GM19351 (cell line): ENCODE measurements around the gene ACVR1B.

Experiments used
- ATAC-seq: cut with Tn5 transposase; IDR thresholded peaks from one replicate; pipeline ENCODE4 v1.9.1; 2021; ENCODE audit warnings: mild to moderate bottlenecking, moderate library complexity; ENCODE audit not compliant: unreplicated experiment

Gene ACVR1B

DNA sequence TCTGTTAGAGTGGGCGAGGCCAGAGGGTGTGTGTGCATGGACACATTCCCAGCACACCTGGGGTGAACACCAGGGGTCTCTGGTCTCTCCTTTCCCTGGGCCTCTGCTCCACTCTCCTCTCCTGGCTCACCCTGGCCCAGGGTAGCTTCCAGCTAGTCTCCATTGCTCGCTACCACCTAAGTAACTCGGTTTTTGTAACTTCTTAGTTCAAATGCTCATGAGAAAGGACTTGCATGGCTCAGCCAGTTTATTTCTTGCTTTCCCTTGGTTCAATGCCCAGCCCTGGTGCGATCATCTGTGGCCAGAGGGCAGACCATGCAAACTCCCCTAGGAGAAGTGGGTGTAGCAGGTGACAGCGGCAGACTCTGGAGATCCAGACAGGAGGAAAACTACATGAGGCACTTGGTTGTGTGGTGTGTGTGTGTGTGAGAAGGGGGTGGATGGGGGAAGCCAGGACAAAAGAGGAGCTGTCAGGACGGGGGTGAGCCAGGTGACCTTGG, 8.9 kb upstream of the ACVR1B start:
- ATAC-seq: no peak

DNA sequence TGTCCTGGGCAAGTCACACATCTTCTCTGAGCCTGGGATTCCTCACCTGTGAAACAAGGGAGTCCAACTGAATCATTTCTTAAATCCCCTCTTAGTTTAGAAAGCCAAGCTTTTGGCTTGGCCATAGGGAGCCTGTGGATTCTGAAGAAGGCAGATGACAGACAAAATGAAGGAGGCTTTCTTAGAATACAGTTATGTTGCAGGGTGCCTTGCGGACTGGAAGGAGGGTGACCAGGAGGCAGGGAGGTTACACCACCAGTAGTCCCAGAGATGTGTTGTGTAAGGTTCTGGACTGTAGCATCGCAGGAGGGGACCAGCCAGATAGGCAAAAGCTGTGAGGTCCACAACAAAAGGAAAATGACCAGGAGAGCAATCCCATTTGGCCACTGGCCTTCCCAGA, 8.2 kb upstream of the ACVR1B start:
- ATAC-seq: no peak

DNA sequence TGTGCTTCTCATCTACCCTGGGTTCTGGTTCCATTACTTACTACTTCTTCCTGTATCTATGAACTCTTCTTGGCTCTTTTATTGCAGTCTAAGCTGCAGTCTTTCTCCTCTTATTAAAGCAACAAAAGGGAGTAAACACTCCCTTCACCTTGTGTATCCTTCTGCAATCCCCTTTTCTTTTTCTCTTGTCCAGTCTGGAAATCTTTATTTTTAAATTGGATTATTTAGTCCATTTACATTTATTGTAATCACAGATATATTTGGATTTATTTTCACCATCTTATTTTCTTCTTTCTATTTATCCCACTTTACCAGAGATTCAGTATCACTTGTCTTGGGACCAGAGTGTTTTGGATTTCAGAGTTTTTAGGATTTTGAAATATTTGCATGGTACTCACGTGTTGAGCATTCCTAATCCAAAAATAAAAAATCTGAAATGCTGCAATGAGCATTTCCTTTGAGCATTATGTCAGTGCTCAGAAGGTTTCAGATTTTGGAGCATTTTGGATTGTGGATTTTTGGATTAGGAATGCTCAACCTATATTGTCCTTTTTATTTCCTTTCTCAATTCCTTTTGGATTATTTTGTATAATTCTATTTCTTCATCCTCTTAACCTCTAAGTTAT, 6.8 kb upstream of the ACVR1B start:
- ATAC-seq: no peak

DNA sequence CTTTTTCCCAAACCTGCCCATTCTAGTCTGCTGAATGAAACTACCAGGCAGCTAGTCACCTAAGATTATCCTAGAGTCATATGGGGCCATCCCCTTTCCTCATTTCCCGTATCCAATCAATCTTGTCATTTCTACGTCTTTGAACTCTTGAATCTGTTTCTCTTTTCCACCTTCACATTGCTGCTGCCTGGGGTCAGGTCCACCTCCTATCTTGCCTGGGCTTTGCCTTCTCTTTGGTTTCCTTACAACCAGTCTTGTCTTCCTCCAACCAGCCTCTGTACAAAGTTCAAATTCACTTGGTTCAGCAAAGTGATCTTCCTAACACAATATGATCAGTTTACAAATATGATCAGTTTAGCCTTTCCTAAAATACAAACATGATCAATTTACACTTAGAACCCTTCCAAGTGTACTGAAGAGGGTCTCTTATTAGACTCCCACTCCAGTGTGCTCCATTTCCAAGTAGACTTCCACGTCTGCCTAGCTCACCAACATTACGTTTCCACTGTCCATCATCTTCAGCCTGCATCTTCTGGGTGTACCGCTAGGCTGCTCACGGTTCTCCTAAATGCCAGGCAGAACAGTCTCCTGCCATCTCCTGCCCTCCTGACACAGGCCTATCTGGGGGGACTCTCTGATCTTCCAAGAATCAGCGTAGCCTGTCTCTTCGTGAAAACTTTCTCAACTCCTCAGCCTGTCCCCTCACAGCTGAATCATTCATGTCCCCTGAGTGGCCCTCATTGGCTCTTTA, 4.1 kb upstream of the ACVR1B start:
- no peak for ATAC-seq

DNA sequence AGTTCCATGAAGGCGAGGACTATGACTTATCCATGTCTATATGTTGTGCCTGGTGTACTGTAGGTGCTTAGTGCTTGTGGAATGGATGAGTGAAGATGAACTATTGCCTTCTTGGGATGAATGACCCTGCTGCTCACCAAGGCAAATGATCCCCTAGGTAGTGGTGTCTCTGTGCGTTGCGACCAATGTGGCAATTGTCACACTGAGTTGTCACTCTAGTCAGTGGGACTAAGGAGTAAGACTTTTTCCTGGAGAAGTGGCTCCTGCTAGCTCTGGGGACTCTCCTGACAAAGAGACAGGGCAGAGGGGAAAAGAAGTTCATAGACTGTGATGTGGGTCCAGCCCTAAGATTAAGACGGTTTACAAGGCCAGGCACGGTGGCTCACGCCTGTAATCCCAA, 3.4 kb upstream of the ACVR1B start:
- ATAC-seq: no peak

DNA sequence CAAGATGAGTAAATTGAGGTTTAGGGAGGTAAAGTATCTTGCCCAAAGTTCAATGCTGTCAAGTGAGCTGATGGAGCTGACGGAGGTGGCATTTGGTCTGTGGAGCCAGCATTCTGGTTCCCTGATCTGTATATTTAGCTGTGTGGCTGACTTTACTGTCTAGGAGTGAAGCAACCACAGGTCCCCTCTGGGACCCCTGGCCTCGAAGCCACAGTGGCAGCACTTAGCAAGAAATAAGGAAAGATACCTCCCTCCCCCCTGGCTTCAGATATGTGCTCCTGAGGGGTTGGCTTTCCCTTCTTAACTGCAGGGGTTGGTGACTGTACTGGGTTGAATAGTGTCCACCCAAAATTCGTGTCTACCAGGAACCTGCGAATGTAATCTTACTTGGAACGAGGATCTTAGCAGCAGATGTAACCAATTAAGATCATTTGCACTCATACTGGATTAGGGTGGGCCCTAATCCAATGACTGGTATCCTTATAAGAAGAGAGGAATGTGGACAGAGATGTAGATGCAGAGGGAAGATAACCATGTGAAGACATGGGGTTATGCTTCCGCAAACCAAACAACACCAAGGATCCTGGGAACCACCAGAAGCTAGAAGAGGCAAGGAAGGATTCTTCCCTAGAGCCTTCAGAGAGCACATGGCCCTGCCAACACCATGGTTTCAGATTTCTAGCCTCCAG, 2.0 kb upstream of the ACVR1B start:
- ATAC-seq: no peak

DNA sequence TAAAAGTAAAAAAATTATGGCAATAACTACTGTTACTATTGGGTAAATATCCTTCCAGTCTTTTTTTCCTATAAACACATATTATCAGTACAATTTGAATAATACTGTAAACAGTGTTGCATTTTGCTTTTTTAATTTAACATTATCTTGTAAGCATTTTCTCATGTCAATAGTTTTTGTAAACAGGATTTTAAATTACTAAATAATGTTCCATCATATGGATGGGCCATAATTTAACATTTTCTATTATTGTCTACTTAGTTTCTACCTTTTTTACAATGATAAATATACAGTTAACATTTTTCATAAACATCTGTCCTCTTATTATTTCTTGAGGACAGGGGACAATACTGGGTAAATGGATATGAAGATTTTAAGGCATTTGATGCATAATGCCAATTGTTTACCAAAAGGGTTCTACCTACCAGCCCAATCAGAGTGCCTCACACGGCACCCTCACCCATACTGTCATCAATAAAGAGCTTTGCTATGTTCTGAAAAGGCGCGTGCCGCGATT, 759 bp upstream of the ACVR1B start:
- ATAC-seq: no peak

DNA sequence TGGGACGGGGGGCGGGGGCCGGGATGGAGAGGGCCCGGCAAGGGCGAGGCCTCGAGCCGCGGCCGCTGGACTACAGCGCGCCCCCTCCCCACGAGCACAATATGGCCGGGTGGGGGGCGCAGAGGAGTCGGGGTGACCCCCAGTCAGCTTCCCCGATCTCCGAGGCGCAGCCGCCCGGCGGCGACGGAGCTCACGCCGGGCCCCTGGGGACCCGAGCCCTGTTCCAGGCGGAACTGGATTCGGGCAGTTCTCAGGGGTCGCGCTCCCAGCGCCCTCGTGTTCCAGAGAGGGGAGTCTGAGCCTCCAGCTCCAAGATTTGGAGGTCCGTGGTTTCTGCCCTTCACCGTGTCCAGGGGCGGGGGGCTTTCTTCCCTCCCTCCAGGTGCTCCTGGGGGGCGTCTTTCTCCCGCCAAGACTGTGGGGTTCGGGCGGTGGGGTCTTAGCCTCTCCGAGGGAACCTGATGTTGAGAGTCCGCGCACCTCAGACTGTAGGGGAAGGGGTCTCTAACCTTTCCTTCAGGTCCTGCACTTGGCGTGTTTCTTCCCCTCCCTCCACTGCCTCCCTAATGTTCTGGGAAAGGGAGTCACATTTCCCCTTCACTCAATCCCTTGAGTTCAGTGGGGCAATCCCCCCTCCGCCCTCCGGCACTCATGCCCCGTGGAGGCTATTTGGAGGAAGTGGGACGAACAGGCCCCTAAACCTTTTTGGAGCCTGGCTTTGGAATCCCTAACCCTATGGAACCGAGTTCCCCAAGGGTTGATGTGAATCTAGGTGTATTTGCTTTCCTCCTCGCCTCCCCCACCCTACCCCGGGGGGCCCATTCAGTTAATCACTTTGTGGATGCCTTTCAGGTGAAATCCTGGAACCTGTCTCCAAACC, 584 bp downstream of the ACVR1B start:
- no peak for ATAC-seq

DNA sequence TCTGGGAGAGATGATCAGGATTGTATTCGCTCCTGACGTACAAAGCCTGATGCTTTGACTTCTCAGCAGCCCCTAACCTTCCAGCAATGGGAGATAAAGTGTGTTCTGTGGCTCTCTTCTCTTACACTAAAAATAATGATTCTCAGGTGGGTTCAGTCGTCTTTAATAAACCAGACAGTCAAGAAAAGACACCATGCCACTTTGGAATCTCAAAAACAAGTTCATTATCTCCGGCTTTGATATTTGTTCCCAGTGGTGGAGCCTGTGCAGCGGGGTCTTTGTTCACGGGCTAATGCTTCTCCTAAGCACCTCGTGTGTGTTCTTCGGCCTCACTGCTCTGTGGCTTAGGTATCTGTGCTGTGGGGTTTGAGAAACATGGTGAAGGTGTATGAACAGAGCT, 1.6 kb downstream of the ACVR1B start:
- ATAC-seq: no peak

DNA sequence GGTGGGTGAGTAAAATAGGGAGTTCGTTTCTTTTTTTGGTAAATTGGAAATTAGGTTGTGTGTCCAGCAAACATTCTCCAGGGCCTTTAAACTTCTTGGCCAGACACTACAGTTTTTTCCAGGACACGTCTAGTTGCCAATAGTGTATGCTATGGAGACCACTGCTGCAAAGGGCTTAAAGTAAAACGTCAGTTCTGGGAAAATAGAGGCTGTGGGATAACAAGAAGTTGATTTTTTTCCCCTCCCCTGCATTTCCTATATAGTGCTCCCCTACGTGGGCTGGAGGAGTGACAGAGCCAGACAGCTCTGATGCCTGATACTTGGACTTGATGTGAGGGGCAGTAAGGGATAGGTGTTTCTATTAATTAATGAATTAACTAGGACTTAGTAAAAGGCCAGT, 2.4 kb downstream of the ACVR1B start:
- no peak for ATAC-seq

DNA sequence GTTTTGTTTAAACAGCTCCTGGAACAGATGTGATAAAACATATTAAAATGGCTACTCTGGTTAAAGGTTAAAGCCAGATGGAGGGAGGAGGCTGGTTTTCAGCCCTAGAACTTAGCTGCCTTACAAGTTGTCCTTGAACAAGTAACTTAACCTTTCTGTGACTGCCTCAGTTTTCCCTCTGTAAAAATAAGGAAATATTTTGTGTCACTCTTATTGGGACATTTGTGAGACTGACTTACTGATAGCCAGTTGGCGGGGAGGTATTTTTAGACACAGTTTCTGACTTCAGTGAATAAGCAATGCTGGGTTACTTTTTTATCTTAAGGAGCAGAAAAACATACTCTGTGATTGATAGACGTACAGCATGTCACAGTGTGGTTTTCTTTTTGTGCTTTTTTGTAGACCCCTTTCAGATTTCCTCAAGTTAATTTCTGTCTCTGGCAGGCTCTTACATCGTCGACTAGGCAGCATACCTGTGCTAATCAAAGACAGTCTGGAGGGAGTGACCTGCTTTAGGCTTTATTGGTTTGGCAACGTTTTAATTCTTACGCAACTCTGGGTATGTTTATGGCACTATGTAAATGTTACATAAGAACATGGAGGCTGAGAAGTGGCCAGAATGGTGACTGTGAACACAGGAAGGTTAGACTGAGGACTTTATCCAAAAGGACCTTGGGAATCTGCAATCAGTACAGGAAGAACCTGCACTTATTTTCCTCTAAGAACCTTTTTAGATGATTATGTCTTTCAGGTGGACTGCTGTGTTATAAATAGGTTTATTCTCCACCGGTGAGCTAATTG, 3.3 kb downstream of the ACVR1B start:
- no peak for ATAC-seq

DNA sequence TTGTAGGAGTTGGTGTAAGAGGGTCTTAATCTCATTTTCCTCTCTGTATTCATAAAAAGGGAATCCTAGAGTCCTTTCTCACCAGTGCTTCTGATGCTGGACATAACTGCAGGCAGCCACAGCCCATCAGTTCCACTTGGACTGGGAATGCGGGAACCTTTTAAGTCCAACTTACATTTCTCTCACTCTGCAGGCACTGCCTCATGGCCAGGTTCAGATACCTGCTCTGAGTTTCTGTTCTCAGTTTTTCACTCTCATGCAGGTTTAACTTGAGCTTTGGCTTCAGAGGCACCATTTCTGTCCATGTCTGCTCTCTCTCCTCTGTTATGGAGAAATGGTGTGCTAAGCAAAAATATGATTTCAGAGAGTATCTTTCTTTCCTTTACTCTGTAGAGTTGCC, 4.2 kb downstream of the ACVR1B start:
- no peak for ATAC-seq

DNA sequence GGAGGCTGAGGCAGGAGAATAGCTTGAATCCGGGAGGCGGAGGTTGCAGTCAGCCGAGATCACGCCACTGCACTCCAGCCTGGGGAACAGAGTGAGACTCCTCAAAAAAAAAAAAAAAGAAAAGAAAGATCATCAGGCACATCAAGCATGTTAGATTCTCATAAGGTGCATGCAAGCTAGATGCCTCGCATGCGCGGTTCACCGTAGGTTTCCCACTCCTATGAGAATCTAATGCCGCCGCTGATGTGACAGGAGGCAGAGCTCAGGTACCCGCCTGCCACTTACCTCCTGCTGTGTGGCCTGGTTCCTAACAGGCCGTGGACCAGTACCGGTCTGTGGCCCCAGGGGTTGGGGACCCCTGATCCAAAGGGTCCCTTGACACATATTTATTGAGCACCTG, 7.0 kb downstream of the ACVR1B start:
- ATAC-seq: no peak

DNA sequence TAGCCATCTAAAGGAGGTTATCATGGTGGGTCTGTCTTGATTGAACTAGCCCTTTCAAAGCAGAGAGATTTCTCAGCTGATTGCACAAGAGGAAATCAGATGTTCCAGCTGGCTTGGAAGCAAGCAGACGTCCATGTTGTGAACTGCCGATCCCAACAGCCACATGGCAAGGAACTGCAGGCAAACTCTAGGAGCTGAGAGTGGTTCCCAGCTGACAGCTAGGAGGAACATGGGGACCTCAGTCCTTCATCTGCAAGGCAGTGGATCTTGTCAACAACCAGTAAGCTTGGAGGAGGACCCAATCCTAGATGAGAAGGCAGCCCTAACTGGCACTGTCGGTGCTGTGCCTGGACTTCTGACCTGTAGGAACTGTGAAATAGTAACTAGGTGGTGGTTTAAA, 7.7 kb downstream of the ACVR1B start:
- ATAC-seq: no peak

DNA sequence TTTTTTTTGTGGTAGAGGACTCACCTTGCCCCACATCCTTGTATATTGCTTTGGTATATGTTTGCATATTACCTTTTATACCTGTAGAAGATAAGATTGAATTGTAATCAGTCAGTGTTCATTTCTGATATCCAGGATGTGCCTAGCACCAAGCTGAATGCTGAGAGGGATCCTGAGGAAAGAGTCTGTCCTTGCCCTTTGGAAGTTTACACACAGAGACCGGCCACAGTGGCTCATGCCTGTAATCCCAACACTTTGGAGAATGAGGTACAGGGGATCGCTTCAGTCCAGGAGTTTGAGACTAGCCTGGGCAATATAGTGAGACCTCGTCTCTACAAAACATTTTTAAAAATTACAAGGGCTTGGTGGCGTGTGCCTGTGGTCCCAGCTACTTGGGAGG, 8.4 kb downstream of the ACVR1B start:
- no peak for ATAC-seq

DNA sequence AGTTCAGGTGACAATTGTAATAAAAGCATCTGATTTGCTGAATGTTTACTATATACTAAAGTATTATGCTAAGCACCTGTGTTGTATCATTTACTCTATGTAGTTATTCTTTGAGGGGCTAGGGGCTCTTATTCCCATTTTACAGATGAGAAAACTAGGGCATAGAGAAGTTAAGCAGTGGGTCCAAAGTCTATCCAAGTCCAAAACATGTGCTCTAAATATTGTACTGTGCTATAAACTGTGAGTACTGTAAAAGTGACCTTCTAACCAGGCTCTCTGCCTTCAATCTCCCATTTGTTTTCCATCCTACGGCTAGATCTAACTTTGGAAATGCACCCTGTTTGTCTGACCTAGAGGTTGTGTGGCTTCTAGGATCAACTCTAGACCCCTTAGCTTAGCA, 9.0 kb downstream of the ACVR1B start:
- ATAC-seq: no peak

DNA sequence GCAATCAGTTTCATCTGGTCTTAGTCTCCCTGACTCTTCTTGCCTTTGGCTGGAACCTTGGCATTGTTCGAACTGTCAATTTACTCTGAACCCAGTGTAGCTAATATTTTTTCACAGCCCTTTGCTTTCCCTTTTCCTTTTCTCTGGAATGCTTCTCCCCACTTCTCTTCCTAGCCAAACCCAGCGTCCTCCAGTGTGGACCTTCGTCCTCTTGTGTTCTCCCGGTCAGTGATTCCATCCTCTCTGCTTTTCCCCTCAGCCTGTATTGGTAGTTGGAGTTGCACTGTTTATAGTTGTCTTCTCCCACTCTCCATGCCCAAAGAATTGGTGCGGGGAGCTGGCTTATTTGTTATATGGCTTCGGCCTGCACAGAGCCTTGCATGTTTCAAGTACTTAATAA, 9.4 kb downstream of the ACVR1B start:
- no peak for ATAC-seq

DNA sequence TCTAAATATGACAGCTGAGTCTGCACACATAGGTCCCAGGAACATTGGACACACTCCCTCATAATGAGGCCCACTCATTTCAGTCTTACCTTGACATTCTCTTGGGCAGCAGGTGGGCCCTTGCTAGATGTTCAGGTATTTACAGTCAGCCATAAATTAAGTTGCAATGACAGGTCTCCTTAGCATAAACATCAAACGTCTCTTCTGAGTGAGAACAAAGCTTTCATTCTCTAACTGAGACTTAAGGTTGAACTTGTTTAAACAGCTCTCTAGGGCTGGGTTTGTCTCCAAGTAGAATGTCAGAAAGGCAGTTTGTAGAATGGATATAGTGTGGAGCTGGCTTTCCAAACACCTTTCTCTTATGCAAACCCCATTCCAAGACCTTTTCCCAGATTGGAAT, 10.3 kb downstream of the ACVR1B start:
- no peak for ATAC-seq

DNA sequence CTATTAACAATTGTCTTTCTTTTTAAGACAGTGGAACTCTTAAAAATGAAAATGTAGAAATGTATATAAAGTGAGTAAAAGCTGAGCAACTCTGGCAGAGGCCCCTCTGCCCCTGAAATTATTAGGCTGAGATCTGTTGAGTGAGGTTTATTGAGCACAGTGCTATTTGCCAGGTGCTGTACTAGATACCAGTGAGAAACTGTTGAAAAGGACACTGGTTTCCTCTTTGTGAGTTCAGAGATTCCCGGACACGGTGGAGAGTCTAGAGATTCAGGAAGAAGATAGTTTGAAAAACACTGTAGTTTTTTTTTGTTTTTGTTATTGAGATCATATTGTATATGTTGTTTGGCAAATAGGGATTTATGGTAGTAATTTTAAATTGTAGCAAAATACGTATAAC, 11.2 kb downstream of the ACVR1B start:
- ATAC-seq: no peak

DNA sequence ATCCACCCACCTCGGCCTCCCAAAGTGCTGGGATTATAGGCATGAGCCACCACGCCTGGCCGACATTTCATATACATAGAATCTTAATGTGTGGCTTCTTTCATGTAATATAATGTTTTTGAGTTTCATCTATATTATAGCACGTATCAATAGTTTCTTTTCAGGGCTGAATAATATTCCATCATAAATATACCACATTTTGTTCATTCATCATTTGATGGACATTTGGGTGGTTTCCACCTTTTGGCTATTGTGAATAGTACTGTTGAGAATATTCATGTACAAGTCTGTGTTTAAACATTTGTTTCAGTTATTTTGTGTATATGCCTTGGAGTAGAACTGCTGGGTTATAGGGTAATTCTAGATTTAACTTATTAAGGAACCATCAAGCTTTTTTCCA, 12.0 kb downstream of the ACVR1B start:
- no peak for ATAC-seq
